SK-N-MC (cell line): ENCODE measurements around the gene SAMHD1.
"Not testable (repeated sequence)": the region's sequence is repeated elsewhere in the genome, so short reads cannot be mapped to it uniquely, and the experiment has no call there.

Source experiments
- DNase-seq: peaks from one replicate; pipeline ENCODE4 v3.0.0-alpha.2; 2011; ENCODE audit warnings: low read depth, low spot score
- H3K27ac ChIP-seq: fragments of 200-600 bp; sonication (generic); 2 replicates; pipeline ENCODE4 v1.5.1; 2016; ENCODE audit warnings: mixed run types
- H3K36me3 ChIP-seq: fragments of 200-600 bp; sonication (generic); 2 replicates; pipeline ENCODE4 v1.6.1; 2017; ENCODE audit warnings: antibody characterized with exemption, low read length, mixed read lengths; ENCODE audit not compliant: insufficient read depth
- H3K4me3 ChIP-seq: fragments of 200-600 bp; sonication (generic); 2 replicates; pipeline ENCODE4 v1.5.1; 2016
- H3K9ac ChIP-seq: fragments of 200-600 bp; sonication (generic); 2 replicates; pipeline ENCODE4 v1.8.0; 2017; ENCODE audit warnings: mixed run types, mixed read lengths; ENCODE audit not compliant: insufficient read length
- H3K9me3 ChIP-seq: fragments of 200-600 bp; sonication (generic); 2 replicates; pipeline ENCODE4 v1.6.1; 2017; ENCODE audit warnings: low read depth, mild to moderate bottlenecking, antibody characterized with exemption, low read length, moderate library complexity, mixed read lengths
- EZH2 ChIP-seq: fragments of 200-600 bp; sonication (generic); IDR thresholded peaks from one replicate; pipeline ENCODE4 v1.6.1; 2017; ENCODE audit warnings: antibody characterized with exemption
- FOXP2 ChIP-seq: optimal IDR thresholded peaks from 2 replicates; pipeline ENCODE3; 2011; ENCODE audit warnings: mild to moderate bottlenecking, moderate library complexity; ENCODE audit not compliant: insufficient read depth; ENCODE audit errors: extremely low read length, control extremely low read depth
- POLR2AphosphoS5 ChIP-seq: IDR thresholded peaks from 2 replicates; pipeline ENCODE4 v1.6.1; 2012; ENCODE audit warnings: mild to moderate bottlenecking, low read depth, low read length, borderline replicate concordance

The SAMHD1 gene

DNA sequence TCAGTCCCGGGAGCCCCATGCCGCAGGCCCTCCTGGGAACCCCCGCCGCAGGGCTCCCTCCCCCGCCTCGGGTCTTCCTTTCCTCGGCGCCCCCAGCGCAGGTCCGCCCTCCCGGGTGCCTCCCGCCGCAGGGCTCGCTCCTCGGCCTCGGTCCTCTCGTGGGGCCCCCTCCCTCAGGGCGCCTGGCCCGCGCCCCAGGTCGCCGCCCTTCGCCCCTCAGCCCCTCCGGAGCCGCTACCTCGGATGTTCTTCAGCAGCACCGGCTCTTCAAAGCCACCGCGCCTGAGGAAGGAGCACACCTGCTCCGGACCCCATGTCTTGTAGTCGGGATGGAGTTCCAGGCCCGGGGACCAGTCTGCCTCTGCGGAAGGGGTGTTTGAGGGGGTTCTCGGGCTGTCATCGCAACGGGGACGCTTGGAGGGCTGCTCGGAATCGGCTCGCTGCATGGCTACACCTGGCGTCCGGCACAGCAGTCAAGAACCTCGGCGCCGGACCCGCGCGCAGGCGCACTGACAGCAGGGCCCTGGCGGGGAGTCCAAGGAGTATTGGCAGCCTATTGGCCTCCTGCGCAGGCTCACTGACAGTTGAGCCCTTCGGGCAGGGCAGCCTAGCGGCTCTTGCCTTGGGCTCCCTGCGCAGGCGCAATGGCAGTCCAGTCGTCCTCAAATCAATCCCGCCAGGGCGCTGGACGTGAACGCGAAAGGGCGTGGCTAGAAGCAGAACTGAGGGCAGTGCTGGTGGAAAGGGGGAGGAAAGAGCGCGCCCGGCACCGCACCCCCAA is at the start of gene SAMHD1:
Gene SAMHD1 (minus strand): TSS at position 511 of the 781 bp plus-strand sequence. CDS start 65 bp downstream, at position 446.
- Histone ChIP-seq H3K27ac (no peak within 1 kb of the TSS), H3K9ac (peak within 1 kb of the TSS; percentile 17), H3K36me3 (no peaks in the 10 kb centered on the region), H3K9me3 (no peaks in the 10 kb centered on the region), H3K4me3 (peak within 1 kb of the TSS; percentile 79)
- TF ChIP-seq FOXP2 (no peak), POLR2AphosphoS5 (peak; percentile 63; the same call in 1 of the 2 replicates)
- DNase-seq, result no peak

DNA sequence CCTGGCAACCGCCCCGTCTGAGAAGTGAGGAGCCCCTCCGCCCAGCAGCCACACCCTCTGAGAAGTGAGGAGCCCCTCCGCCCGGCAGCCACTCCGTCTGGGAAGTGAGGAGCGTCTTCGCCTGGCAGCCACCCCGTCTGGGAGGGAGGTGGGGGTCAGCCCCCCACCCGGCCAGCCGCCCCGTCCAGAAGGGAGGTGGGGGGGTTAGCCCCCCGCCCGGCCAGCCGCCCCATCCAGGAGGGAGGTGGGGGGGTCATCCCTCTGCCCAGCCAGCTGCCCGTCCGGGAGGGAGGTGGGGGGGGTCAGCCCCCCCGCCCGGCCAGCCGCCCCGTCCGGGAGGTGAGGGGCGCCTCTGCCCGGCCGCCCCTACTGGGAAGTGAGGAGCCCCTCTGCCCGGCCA is 48.7 kb upstream of the SAMHD1 start:
- not testable (repeated sequence) for H3K27ac ChIP-seq, H3K9me3 ChIP-seq, H3K9ac ChIP-seq, H3K4me3 ChIP-seq, DNase-seq
- peaks cover 41% of the 10 kb centered on the region for H3K36me3 ChIP-seq

DNA sequence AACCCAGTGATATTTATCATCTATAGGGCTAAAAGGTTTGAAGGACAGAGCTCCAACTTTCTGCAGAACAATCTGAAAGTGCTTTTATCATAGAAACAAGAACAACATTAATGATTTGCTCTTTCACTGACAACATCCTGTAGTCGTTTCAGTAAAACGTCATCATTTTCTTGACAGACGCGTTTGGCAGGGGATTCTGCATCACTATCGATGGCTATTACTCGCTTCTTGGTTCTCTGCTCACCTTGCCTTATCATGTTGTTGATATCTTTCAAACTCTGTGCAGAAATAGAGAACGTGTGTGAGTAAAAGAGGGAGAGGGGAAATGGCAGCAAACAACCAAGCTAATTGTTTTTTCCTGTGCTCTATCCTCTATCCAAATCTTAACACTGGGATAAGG is 47.1 kb upstream of the SAMHD1 start:
- TF ChIP-seq POLR2AphosphoS5 (no peak), EZH2 (no peak), FOXP2 (no peak)
- Histone ChIP-seq H3K9me3 (no peaks in the 10 kb centered on the region), H3K27ac (no peak overlapping the region), H3K4me3 (no peak overlapping the region), H3K9ac (no peak overlapping the region), H3K36me3 (peaks cover 50% of the 10 kb centered on the region)
- no peak for DNase-seq

- Histone ChIP-seq H3K4me3 (no peak overlapping the region), H3K27ac (no peak overlapping the region), H3K9me3 (no peaks in the 10 kb centered on the region), H3K9ac (no peak overlapping the region), H3K36me3 (peaks cover 40% of the 10 kb centered on the region)
- no peak for DNase-seq
- TF ChIP-seq POLR2AphosphoS5 (no peak), FOXP2 (no peak), EZH2 (no peak)
Measured at GRCh38 chr20:36997121-36997520, 45.6 kb upstream of the SAMHD1 start.

GRCh38 chr20:36994221-36994620 is 42.7 kb upstream of the SAMHD1 start:
- H3K4me3 ChIP-seq, H3K9me3 ChIP-seq, H3K9ac ChIP-seq, H3K27ac ChIP-seq, DNase-seq: not testable (repeated sequence)
- H3K36me3 ChIP-seq, result peaks cover 40% of the 10 kb centered on the region

DNA sequence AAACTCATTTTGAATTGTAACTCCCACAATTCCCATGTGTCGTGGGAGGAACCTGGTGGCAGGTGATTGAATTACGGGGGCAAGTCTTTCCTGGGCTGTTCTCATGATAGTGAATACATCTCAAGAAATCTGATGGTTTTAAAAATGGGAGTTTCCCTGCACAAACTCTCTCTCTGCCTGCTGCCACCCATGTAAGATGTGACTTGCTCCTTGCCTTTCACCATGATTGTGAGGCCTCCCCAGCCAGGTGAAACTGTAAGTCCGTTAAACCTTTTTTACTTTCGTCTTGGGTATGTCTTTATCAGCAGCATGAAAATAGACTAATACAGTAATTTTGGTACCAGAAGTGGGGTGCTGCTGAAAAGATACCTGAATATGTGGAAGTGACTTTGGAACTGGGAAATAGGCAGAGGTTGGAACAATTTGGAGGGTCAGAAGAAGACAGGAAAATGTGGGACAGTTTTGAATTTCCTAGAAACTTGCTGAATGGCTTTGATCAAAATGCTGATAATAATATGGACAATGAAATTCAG is 41.4 kb upstream of the SAMHD1 start:
- TF ChIP-seq EZH2 (no peak), POLR2AphosphoS5 (no peak), FOXP2 (no peak)
- Histone ChIP-seq H3K9me3 (no peaks in the 10 kb centered on the region), H3K27ac (no peak overlapping the region), H3K9ac (no peak overlapping the region), H3K4me3 (no peak overlapping the region), H3K36me3 (peaks cover 35% of the 10 kb centered on the region)
- no peak for DNase-seq

GRCh38 chr20:36991703-36992102 is 40.2 kb upstream of the SAMHD1 start:
- H3K9ac ChIP-seq, result no peak overlapping the region
- H3K27ac ChIP-seq, result no peak overlapping the region
- H3K36me3 ChIP-seq, result peaks cover 23% of the 10 kb centered on the region
- H3K4me3 ChIP-seq, result no peak overlapping the region
- no peaks in the 10 kb centered on the region for H3K9me3 ChIP-seq
- TF ChIP-seq FOXP2 (no peak), EZH2 (no peak), POLR2AphosphoS5 (no peak)
- no peak for DNase-seq

DNA sequence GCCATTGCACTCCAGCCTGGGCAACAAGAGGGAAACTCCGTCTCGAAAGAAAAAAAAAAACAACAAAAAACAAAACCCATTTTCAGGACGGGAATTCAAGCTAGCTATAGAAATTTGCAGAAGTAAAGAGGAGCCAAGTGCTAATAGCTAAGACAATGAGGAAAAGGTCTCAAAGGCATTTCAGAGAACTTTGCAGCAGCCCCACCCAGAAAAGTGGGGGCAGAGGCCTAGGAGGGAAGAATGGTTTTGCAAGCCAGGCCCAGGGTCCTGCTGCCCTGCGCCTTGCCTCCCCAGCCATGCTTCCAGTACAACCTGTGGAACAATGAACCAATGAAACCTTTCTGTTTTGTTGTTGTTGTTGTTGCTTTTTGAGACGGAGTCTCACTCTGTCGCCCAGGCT is 38.3 kb upstream of the SAMHD1 start:
- Histone ChIP-seq H3K27ac (no peak overlapping the region), H3K9me3 (no peaks in the 10 kb centered on the region), H3K36me3 (peaks cover 6% of the 10 kb centered on the region; the same call in 1 of the 2 replicates), H3K4me3 (no peak overlapping the region), H3K9ac (no peak overlapping the region)
- TF ChIP-seq FOXP2 (no peak), EZH2 (no peak), POLR2AphosphoS5 (no peak)
- no peak for DNase-seq

- TF ChIP-seq POLR2AphosphoS5, result no peak
- no peak for TF ChIP-seq FOXP2
- TF ChIP-seq EZH2, result no peak
- Histone ChIP-seq H3K4me3 (no peak overlapping the region), H3K36me3 (no peaks in the 10 kb centered on the region), H3K9me3 (no peaks in the 10 kb centered on the region), H3K9ac (no peak overlapping the region), H3K27ac (no peak overlapping the region)
- DNase-seq, result no peak
Measured at GRCh38 chr20:36988494-36988966, 37.0 kb upstream of the SAMHD1 start.
